Ovary (tissue), 3 donors: ENCODE results near the gene XPC.

ENCODE experiments used
- EP300 ChIP-seq: sonication (generic); formaldehyde crosslinking; IDR thresholded peaks from one replicate; pipeline ENCODE4 v1.6.1; 2017; ENCODE audit warnings: antibody characterized with exemption
- POLR2A ChIP-seq: fragments of 450-650 bp; IDR thresholded peaks from one replicate; pipeline ENCODE4 v1.6.1; 2017; ENCODE audit warnings: antibody characterized with exemption, mild to moderate bottlenecking, moderate library complexity
- TF ChIP-seq, protein P1 (sequence below), 3 donors: fragments of 450-650 bp in 2 of 3; fragments of 200-600 bp in 1 of 3; IDR thresholded peaks; one replicate each; pipeline versions ENCODE4 v1.5.1 to v1.8.0; 2016 to 2022; ENCODE audit warnings: antibody characterized with exemption in 3 of 3, mild to moderate bottlenecking in 1 of 3
- donor health status: DM: no; HTN: no; CAD: no.

DNA sequence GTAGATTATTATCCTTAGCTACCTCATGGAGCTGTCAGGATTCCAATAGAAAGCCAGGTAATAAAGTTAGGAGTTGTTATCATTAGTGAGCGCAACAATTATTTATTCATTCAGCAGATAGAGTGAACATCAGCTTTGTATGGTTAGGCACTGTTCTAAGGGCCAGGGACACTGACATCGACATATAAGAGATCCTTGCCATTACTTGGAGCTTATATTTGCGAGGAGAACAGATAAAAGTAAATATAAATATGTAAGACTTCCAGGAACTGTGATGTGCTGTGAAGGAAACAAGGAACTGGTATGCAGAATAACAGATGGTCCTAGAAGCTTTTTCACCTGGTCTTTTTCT, 689 bp upstream of the XPC start:
- TF ChIP-seq POLR2A = no peak
- TF ChIP-seq, protein P1, sequence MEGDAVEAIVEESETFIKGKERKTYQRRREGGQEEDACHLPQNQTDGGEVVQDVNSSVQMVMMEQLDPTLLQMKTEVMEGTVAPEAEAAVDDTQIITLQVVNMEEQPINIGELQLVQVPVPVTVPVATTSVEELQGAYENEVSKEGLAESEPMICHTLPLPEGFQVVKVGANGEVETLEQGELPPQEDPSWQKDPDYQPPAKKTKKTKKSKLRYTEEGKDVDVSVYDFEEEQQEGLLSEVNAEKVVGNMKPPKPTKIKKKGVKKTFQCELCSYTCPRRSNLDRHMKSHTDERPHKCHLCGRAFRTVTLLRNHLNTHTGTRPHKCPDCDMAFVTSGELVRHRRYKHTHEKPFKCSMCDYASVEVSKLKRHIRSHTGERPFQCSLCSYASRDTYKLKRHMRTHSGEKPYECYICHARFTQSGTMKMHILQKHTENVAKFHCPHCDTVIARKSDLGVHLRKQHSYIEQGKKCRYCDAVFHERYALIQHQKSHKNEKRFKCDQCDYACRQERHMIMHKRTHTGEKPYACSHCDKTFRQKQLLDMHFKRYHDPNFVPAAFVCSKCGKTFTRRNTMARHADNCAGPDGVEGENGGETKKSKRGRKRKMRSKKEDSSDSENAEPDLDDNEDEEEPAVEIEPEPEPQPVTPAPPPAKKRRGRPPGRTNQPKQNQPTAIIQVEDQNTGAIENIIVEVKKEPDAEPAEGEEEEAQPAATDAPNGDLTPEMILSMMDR (IDR thresholded peaks at IDR 0.05) = no peak
- TF ChIP-seq EP300 = no peak
